NT2/D1 (cell line): ENCODE results near the gene SRMS.
A peak's percentile ranks its signal among the peaks of the same experiment; 100 is the strongest.

Experiments
- DNase-seq: peaks from one replicate; pipeline ENCODE4 v3.0.0-alpha.2; 2011; ENCODE audit warnings: low read depth, low spot score
- H3K27me3 ChIP-seq: 2 replicates; pipeline ENCODE4 v1.6.0; 2011; ENCODE audit warnings: mild to moderate bottlenecking; ENCODE audit not compliant: insufficient read length, insufficient read depth
- H3K36me3 ChIP-seq: 2 replicates; pipeline ENCODE4 v1.6.1; 2011; ENCODE audit warnings: mild to moderate bottlenecking, low read length, mixed read lengths; ENCODE audit not compliant: insufficient read depth, insufficient read length
- H3K4me1 ChIP-seq: 2 replicates; pipeline ENCODE4 v1.5.1; 2011; ENCODE audit not compliant: insufficient read depth, insufficient read length
- H3K4me3 ChIP-seq: 2 replicates; pipeline ENCODE4 v1.5.1; 2011; ENCODE audit warnings: low read depth; ENCODE audit not compliant: insufficient read length
- H3K9ac ChIP-seq: 2 replicates; pipeline ENCODE4 v1.6.0; 2011; ENCODE audit warnings: low read depth; ENCODE audit not compliant: insufficient read length
- H3K9me3 ChIP-seq: 2 replicates; pipeline ENCODE4 v1.5.1; 2011; ENCODE audit warnings: mild to moderate bottlenecking, low read length; ENCODE audit not compliant: insufficient read depth
- SUZ12 ChIP-seq: IDR thresholded peaks from 2 replicates; pipeline ENCODE4 v1.6.1; 2011; ENCODE audit not compliant: insufficient read length, insufficient read depth; ENCODE audit errors: extremely low read depth
- YY1 ChIP-seq: IDR thresholded peaks from 2 replicates; pipeline ENCODE4 v1.6.1; 2011; ENCODE audit not compliant: insufficient read length, insufficient read depth
- ZNF274 ChIP-seq: IDR thresholded peaks from 2 replicates; pipeline ENCODE4 v1.6.1; 2011; ENCODE audit warnings: mild to moderate bottlenecking, low read depth, low read length

Gene SRMS

GRCh38 chr20:63539441-63540370, 7.8 kb downstream of the SRMS start:
- no peak overlapping the region for H3K4me3 ChIP-seq
- no peaks in the 10 kb centered on the region for H3K36me3 ChIP-seq
- peaks cover 36% of the 10 kb centered on the region for H3K4me1 ChIP-seq
- TF ChIP-seq YY1, result no peak
- no peak for TF ChIP-seq ZNF274
- no peaks in the 10 kb centered on the region for H3K27me3 ChIP-seq
- H3K9ac ChIP-seq, result peak overlapping the region; percentile 37
- H3K9me3 ChIP-seq, result no peaks in the 10 kb centered on the region
- DNase-seq, result no peak

- no peak for DNase-seq
- H3K4me1 ChIP-seq, result peaks cover 39% of the 10 kb centered on the region
- no peaks in the 10 kb centered on the region for H3K27me3 ChIP-seq
- no peak for TF ChIP-seq ZNF274
- no peak for TF ChIP-seq SUZ12
- no peak for TF ChIP-seq YY1
- H3K9ac ChIP-seq, result peak overlapping the region; percentile 43
- no peak overlapping the region for H3K4me3 ChIP-seq
- no peaks in the 10 kb centered on the region for H3K36me3 ChIP-seq
- no peaks in the 10 kb centered on the region for H3K9me3 ChIP-seq
Measured at GRCh38 chr20:63539092-63539430, 8.5 kb downstream of the SRMS start.

GRCh38 chr20:63538204-63539091, 9.1 kb downstream of the SRMS start:
- DNase-seq, result no peak
- Histone ChIP-seq H3K4me1 (peaks cover 45% of the 10 kb centered on the region), H3K4me3 (peak overlapping the region; percentile 13), H3K9me3 (no peaks in the 10 kb centered on the region), H3K9ac (peak overlapping the region; percentile 72), H3K27me3 (no peaks in the 10 kb centered on the region), H3K36me3 (no peaks in the 10 kb centered on the region)
- no peak for TF ChIP-seq YY1
- TF ChIP-seq ZNF274, result no peak
- TF ChIP-seq SUZ12, result no peak

GRCh38 chr20:63537525-63538203, 9.9 kb downstream of the SRMS start:
- no peaks in the 10 kb centered on the region for H3K27me3 ChIP-seq
- TF ChIP-seq ZNF274 (no peak), SUZ12 (no peak), YY1 (no peak)
- H3K4me3 ChIP-seq, result peak overlapping the region; percentile 13
- H3K4me1 ChIP-seq, result peaks cover 41% of the 10 kb centered on the region
- H3K9ac ChIP-seq, result peak overlapping the region; percentile 72
- no peaks in the 10 kb centered on the region for H3K9me3 ChIP-seq
- no peaks in the 10 kb centered on the region for H3K36me3 ChIP-seq
- peak; percentile 87 for DNase-seq

- H3K27me3 ChIP-seq, result no peaks in the 10 kb centered on the region
- TF ChIP-seq SUZ12 (no peak), YY1 (no peak), ZNF274 (no peak)
- no peak for DNase-seq
- peak within 1 kb of the TSS; percentile 72 for H3K9ac ChIP-seq
- no peaks in the 10 kb centered on the region for H3K9me3 ChIP-seq
- H3K4me3 ChIP-seq, result peak within 1 kb of the TSS; percentile 13
- H3K36me3 ChIP-seq, result no peaks in the 10 kb centered on the region
- peaks cover 45% of the 10 kb centered on the region for H3K4me1 ChIP-seq
Measured at GRCh38 chr20:63536997-63537524, 10.5 kb downstream of the SRMS start, which contains the start of gene PTK6. Gene PTK6 (minus strand): TSS chr20:63537376. CDS start chr20:63537314, 62 bp downstream.

GRCh38 chr20:63536241-63536977, 11.1 kb downstream of the SRMS start:
- Histone ChIP-seq H3K27me3 (no peaks in the 10 kb centered on the region), H3K36me3 (no peaks in the 10 kb centered on the region), H3K4me3 (no peak overlapping the region), H3K9me3 (no peaks in the 10 kb centered on the region), H3K9ac (peak overlapping the region; percentile 36), H3K4me1 (peaks cover 49% of the 10 kb centered on the region)
- TF ChIP-seq ZNF274 (no peak), SUZ12 (no peak), YY1 (no peak)
- DNase-seq, result no peak
